Liver (tissue), 9 donors: ENCODE measurements around the gene ZMYND8. TPM values are rescaled to one million over a fixed set of nuclear protein-coding genes. Genes with fewer than 3 reads are reported as not detected.

Source experiments
- DNase-seq: peaks from one replicate; pipeline ENCODE4 v3.0.0-alpha.2; 2017; ENCODE audit warnings: low spot score
- H3K27ac ChIP-seq, 2 donors: one replicate each; pipeline ENCODE4 v1.7.0; 2013; ENCODE audit warnings: inconsistent platforms in 2 of 2, low read length in 2 of 2, control low read depth in 1 of 2, low read depth in 1 of 2, mild to moderate bottlenecking in 1 of 2
- H3K27me3 ChIP-seq, 4 donors: one replicate each; pipeline versions ENCODE4 v1.6.1 to v1.7.0; 2013; ENCODE audit warnings: low read length in 3 of 4, inconsistent platforms in 1 of 4, mild to moderate bottlenecking in 1 of 4, moderate library complexity in 1 of 4; ENCODE audit not compliant: control insufficient read depth in 4 of 4, insufficient read depth in 4 of 4
- H3K36me3 ChIP-seq, 4 donors: one replicate each; pipeline versions ENCODE4 v1.6.1 to v1.7.0; 2013; ENCODE audit warnings: low read length in 3 of 4, mild to moderate bottlenecking in 3 of 4, low read depth in 1 of 4, moderate library complexity in 1 of 4; ENCODE audit not compliant: control insufficient read depth in 4 of 4, insufficient read depth in 3 of 4
- H3K4me1 ChIP-seq, 4 donors: one replicate each; pipeline versions ENCODE4 v1.6.1 to v1.7.0; 2013; ENCODE audit warnings: low read length in 3 of 4, mild to moderate bottlenecking in 3 of 4, moderate library complexity in 1 of 4; ENCODE audit not compliant: control insufficient read depth in 4 of 4, insufficient read depth in 4 of 4
- H3K4me3 ChIP-seq, 3 donors: one replicate each; pipeline versions ENCODE4 v1.6.1 to v1.7.0; 2013; ENCODE audit warnings: low read length in 3 of 3, control low read depth in 1 of 3, low read depth in 1 of 3, mild to moderate bottlenecking in 1 of 3
- H3K9ac ChIP-seq, 2 donors: one replicate each; pipeline ENCODE4 v1.7.0; 2013; ENCODE audit warnings: low read length in 2 of 2, mild to moderate bottlenecking in 2 of 2, moderate library complexity in 2 of 2, control low read depth in 1 of 2, low read depth in 1 of 2
- H3K9me3 ChIP-seq, 4 donors: one replicate each; pipeline versions ENCODE4 v1.6.1 to v1.7.0; 2013; ENCODE audit warnings: low read length in 3 of 4; ENCODE audit not compliant: control insufficient read depth in 4 of 4
- EGR1 ChIP-seq, 2 donors: IDR thresholded peaks; 2 replicates each; pipeline ENCODE4 v1.6.1; 2016 to 2018; ENCODE audit warnings: antibody characterized with exemption in 2 of 2, low read depth in 2 of 2
- FOXA1 ChIP-seq: IDR thresholded peaks from 2 replicates; pipeline ENCODE4 v1.6.1; 2016; ENCODE audit warnings: antibody characterized with exemption
- FOXA2 ChIP-seq: IDR thresholded peaks from 2 replicates; pipeline ENCODE4 v1.6.1; 2016; ENCODE audit warnings: antibody characterized with exemption
- GABPA ChIP-seq, 2 donors: IDR thresholded peaks in 1 of 2; conservative IDR thresholded peaks in 1 of 2; 2 replicates each; pipeline ENCODE4 v1.6.1; 2016; ENCODE audit warnings: antibody characterized with exemption in 2 of 2, mild to moderate bottlenecking in 1 of 2, moderate library complexity in 1 of 2
- HNF4A ChIP-seq, 2 donors: conservative IDR thresholded peaks; 2 replicates each; pipeline ENCODE4 v1.6.1; 2016; ENCODE audit warnings: antibody characterized with exemption in 2 of 2, mild to moderate bottlenecking in 2 of 2
- HNF4G ChIP-seq: IDR thresholded peaks from 2 replicates; pipeline ENCODE4 v1.6.1; 2016; ENCODE audit warnings: antibody characterized with exemption
- JUND ChIP-seq, 2 donors: IDR thresholded peaks; 2 replicates each; pipeline ENCODE4 v1.6.1; 2016; ENCODE audit warnings: antibody characterized with exemption in 2 of 2
- NR2F2 ChIP-seq: IDR thresholded peaks from 2 replicates; pipeline ENCODE4 v1.6.1; 2016; ENCODE audit warnings: antibody characterized with exemption
- RAD21 ChIP-seq, 2 donors: IDR thresholded peaks; 2 replicates each; pipeline ENCODE4 v1.6.1; 2016; ENCODE audit warnings: antibody characterized with exemption in 2 of 2, mild to moderate bottlenecking in 2 of 2
- RXRA ChIP-seq, 2 donors: IDR thresholded peaks; 2 replicates each; pipeline ENCODE4 v1.6.1; 2017 to 2018; ENCODE audit warnings: antibody characterized with exemption in 2 of 2, mild to moderate bottlenecking in 1 of 2
- SP1 ChIP-seq: IDR thresholded peaks from 2 replicates; pipeline ENCODE4 v1.6.1; 2018; ENCODE audit warnings: antibody characterized with exemption, mild to moderate bottlenecking
- TAF1 ChIP-seq: conservative IDR thresholded peaks from 2 replicates; pipeline ENCODE4 v1.6.1; 2016; ENCODE audit warnings: antibody characterized with exemption, mild to moderate bottlenecking
- YY1 ChIP-seq: IDR thresholded peaks from 2 replicates; pipeline ENCODE4 v1.6.1; 2016; ENCODE audit warnings: antibody characterized with exemption, mild to moderate bottlenecking
- WGBS: extraction: QIAGEN DNeasy Blood & Tissue Kit; methylation state at CpG from one replicate; pipeline ENCODE4 v1.1.7; 2013; 5-methylcytosine and 5-hydroxymethylcytosine counted together
- polyA plus RNA-seq, 2 donors: library from polyadenylated mRNA; stranded (reverse) in 1 of 2; unstranded in 1 of 2; fragments of 200-250 nt in 1 of 2; fragments of >200 nt in 1 of 2; fragmentation: Nextera tagmentation in 1 of 2; extraction: Ambion mirVana in 1 of 2; gene quantifications; one replicate each; pipeline versions ENCODE4 v1.2.1 to v1.2.3, GENCODE V29; 2013 to 2015
- total RNA-seq, 2 donors: library from RNA; depleted of rRNA; stranded (reverse); fragments of >200 nt; gene quantifications; one replicate each; pipeline ENCODE4 v1.2.3, GENCODE V29; 2014
- TF ChIP-seq, protein P1 (sequence below): IDR thresholded peaks from 2 replicates; pipeline ENCODE4 v1.6.1; 2016; ENCODE audit warnings: antibody characterized with exemption
- TF ChIP-seq, protein P2 (sequence below): IDR thresholded peaks from 2 replicates; pipeline ENCODE4 v1.6.1; 2016; ENCODE audit warnings: antibody characterized with exemption
- TF ChIP-seq, protein P3 (sequence below): IDR thresholded peaks from 2 replicates; pipeline ENCODE4 v1.6.1; 2016; ENCODE audit warnings: antibody characterized with exemption, mild to moderate bottlenecking
- TF ChIP-seq, protein P4 (sequence below): fragments of 150-350 bp; IDR thresholded peaks from 2 replicates; pipeline ENCODE4 v1.5.1; 2017; ENCODE audit warnings: improper control_type of control experiment, low read depth, low read length; ENCODE audit not compliant: missing input control
- TF ChIP-seq, protein P5 (sequence below): IDR thresholded peaks from 2 replicates; pipeline ENCODE4 v1.6.1; 2016; ENCODE audit warnings: antibody characterized with exemption
- donor health status: healthy.
- donor health status: healthy.
- donor health status: healthy.
- donor health status: healthy.
- donor health status: healthy.

The ZMYND8 gene
- total and polyA plus RNA-seq, 4 donors, result 3.3 to 23.5 (median 6.8) TPM

DNA sequence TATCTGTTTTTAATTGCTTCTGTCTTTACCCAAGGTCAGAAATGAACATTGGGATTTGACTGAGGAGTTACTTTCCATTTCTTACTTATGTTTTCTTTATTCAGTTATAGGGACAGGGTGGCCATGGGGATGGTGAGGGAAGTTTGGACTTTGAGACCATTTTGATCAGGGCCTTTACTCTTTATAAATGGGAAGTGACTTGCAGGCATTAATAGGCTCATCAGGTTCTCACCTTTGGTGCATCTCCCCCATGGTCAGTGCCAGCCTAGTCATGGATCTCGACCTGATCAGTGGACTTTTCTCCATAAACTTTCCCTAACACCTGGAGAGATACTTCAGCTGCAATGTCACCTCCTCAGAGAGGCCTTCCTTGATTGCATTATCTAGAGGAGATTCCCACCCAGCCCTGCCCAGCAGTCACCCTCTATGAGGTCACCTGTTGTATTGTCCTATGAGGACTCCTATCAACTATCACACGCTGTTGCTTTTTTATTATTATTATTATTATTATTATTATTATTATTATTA is 16.8 kb upstream of the ZMYND8 start:
- no peak for DNase-seq
- WGBS, result 87% methylated on average over 2 of the region's 2 CpGs
- no peak overlapping the region for H3K4me3 ChIP-seq
- no peaks in the 10 kb centered on the region for H3K9me3 ChIP-seq
- H3K27me3 ChIP-seq, result no peaks in the 10 kb centered on the region
- H3K9ac ChIP-seq, result no peak overlapping the region
- H3K27ac ChIP-seq, result no peak overlapping the region
- no peaks in the 10 kb centered on the region for H3K36me3 ChIP-seq
- no peak for TF ChIP-seq TAF1
- no peak for TF ChIP-seq YY1
- TF ChIP-seq HNF4A (conservative IDR thresholded peaks at IDR 0.05), result no peak
- TF ChIP-seq EGR1 (IDR thresholded peaks at IDR 0.05; ENCODE audit: low read depth in 2 of 2), result no peak
- TF ChIP-seq, protein P1, sequence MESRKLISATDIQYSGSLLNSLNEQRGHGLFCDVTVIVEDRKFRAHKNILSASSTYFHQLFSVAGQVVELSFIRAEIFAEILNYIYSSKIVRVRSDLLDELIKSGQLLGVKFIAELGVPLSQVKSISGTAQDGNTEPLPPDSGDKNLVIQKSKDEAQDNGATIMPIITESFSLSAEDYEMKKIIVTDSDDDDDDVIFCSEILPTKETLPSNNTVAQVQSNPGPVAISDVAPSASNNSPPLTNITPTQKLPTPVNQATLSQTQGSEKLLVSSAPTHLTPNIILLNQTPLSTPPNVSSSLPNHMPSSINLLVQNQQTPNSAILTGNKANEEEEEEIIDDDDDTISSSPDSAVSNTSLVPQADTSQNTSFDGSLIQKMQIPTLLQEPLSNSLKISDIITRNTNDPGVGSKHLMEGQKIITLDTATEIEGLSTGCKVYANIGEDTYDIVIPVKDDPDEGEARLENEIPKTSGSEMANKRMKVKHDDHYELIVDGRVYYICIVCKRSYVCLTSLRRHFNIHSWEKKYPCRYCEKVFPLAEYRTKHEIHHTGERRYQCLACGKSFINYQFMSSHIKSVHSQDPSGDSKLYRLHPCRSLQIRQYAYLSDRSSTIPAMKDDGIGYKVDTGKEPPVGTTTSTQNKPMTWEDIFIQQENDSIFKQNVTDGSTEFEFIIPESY, result no peak
- TF ChIP-seq NR2F2, result no peak
- TF ChIP-seq, protein P2, sequence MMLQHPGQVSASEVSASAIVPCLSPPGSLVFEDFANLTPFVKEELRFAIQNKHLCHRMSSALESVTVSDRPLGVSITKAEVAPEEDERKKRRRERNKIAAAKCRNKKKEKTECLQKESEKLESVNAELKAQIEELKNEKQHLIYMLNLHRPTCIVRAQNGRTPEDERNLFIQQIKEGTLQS, result no peak
- TF ChIP-seq, protein P3, sequence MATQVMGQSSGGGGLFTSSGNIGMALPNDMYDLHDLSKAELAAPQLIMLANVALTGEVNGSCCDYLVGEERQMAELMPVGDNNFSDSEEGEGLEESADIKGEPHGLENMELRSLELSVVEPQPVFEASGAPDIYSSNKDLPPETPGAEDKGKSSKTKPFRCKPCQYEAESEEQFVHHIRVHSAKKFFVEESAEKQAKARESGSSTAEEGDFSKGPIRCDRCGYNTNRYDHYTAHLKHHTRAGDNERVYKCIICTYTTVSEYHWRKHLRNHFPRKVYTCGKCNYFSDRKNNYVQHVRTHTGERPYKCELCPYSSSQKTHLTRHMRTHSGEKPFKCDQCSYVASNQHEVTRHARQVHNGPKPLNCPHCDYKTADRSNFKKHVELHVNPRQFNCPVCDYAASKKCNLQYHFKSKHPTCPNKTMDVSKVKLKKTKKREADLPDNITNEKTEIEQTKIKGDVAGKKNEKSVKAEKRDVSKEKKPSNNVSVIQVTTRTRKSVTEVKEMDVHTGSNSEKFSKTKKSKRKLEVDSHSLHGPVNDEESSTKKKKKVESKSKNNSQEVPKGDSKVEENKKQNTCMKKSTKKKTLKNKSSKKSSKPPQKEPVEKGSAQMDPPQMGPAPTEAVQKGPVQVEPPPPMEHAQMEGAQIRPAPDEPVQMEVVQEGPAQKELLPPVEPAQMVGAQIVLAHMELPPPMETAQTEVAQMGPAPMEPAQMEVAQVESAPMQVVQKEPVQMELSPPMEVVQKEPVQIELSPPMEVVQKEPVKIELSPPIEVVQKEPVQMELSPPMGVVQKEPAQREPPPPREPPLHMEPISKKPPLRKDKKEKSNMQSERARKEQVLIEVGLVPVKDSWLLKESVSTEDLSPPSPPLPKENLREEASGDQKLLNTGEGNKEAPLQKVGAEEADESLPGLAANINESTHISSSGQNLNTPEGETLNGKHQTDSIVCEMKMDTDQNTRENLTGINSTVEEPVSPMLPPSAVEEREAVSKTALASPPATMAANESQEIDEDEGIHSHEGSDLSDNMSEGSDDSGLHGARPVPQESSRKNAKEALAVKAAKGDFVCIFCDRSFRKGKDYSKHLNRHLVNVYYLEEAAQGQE, result no peak
- no peak for TF ChIP-seq HNF4G
- TF ChIP-seq FOXA1, result no peak
- TF ChIP-seq GABPA (IDR thresholded peaks at IDR 0.05 in 1 of 2, conservative IDR thresholded peaks at IDR 0.05 in 1 of 2), result no peak
- TF ChIP-seq RAD21 (IDR thresholded peaks at IDR 0.05), result no peak
- TF ChIP-seq, protein P4, sequence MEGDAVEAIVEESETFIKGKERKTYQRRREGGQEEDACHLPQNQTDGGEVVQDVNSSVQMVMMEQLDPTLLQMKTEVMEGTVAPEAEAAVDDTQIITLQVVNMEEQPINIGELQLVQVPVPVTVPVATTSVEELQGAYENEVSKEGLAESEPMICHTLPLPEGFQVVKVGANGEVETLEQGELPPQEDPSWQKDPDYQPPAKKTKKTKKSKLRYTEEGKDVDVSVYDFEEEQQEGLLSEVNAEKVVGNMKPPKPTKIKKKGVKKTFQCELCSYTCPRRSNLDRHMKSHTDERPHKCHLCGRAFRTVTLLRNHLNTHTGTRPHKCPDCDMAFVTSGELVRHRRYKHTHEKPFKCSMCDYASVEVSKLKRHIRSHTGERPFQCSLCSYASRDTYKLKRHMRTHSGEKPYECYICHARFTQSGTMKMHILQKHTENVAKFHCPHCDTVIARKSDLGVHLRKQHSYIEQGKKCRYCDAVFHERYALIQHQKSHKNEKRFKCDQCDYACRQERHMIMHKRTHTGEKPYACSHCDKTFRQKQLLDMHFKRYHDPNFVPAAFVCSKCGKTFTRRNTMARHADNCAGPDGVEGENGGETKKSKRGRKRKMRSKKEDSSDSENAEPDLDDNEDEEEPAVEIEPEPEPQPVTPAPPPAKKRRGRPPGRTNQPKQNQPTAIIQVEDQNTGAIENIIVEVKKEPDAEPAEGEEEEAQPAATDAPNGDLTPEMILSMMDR, result no peak
- TF ChIP-seq, protein P5, sequence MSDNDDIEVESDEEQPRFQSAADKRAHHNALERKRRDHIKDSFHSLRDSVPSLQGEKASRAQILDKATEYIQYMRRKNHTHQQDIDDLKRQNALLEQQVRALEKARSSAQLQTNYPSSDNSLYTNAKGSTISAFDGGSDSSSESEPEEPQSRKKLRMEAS, result no peak
- TF ChIP-seq JUND (IDR thresholded peaks at IDR 0.05), result no peak
- no peak for TF ChIP-seq RXRA (IDR thresholded peaks at IDR 0.05)
- no peak for TF ChIP-seq SP1
- no peak for TF ChIP-seq FOXA2
- no peaks in the 10 kb centered on the region for H3K4me1 ChIP-seq
